K562 (cell line): ENCODE measurements around the gene HMGB2.

Experiments
- ATF2 ChIP-seq: sonication (generic); formaldehyde crosslinking; IDR thresholded peaks from 2 replicates; pipeline ENCODE4 v1.8.1; 2022; ENCODE audit warnings: missing genetic modification reagents
- CBX2 ChIP-seq: fragments of 200-600 bp; sonication (generic); IDR thresholded peaks from one replicate; pipeline ENCODE4 v1.6.1; 2012; ENCODE audit warnings: mild to moderate bottlenecking, low read length, inconsistent platforms; ENCODE audit not compliant: insufficient read depth, poor library complexity, severe bottlenecking
- CHD1 ChIP-seq: fragments of 200-600 bp; sonication (generic); IDR thresholded peaks from one replicate; pipeline ENCODE4 v1.6.1; 2012; ENCODE audit warnings: mild to moderate bottlenecking, moderate library complexity, low read length, inconsistent platforms
- CTCF ChIP-seq, 3 experiments: IDR thresholded peaks in 2 of 3; conservative IDR thresholded peaks in 1 of 3; 2 replicates each; pipeline ENCODE4 v1.5.1; 2011 to 2012; ENCODE audit warnings: low read length in 3 of 3, mild to moderate bottlenecking in 3 of 3, control low read depth in 2 of 3, improper control_type of control experiment in 1 of 3, inconsistent platforms in 1 of 3, low read depth in 1 of 3, mixed read lengths in 1 of 3, moderate library complexity in 1 of 3; ENCODE audit not compliant: insufficient read depth in 2 of 3
- EGR1 ChIP-seq: fragments of 450-650 bp; conservative IDR thresholded peaks from 2 replicates; pipeline ENCODE4 v1.6.1; 2017; ENCODE audit warnings: mild to moderate bottlenecking
- KDM1A ChIP-seq, 2 experiments: fragments of 450-650 bp; IDR thresholded peaks; 2 replicates each; pipeline ENCODE4 v1.6.1; 2016; ENCODE audit warnings: mild to moderate bottlenecking in 2 of 2
- MYNN ChIP-seq, 2 experiments: sonication (generic); formaldehyde crosslinking in 1 of 2; IDR thresholded peaks; 2 replicates each; pipeline versions ENCODE4 v1.5.0 to v1.6.1; 2016 to 2020; ENCODE audit warnings: antibody characterized with exemption in 1 of 2, missing genetic modification reagents in 1 of 2
- RFX7 ChIP-seq: fragments of 250-450 bp; sonication (Bioruptor Pico); IDR thresholded peaks from 2 replicates; pipeline ENCODE4 v1.5.1; 2021; ENCODE audit warnings: mild to moderate bottlenecking
- SAFB ChIP-seq: fragments of 200-400 bp; formaldehyde crosslinking; IDR thresholded peaks from 2 replicates; pipeline ENCODE4 v1.6.1; 2017; ENCODE audit warnings: low read depth, low read length, borderline replicate concordance
- TEAD2 ChIP-seq: fragments of 450-650 bp; IDR thresholded peaks from 2 replicates; pipeline ENCODE4 v1.6.1; 2016; ENCODE audit warnings: missing genetic modification characterization, control low read depth, missing compliant biosample characterization
- THRA ChIP-seq: fragments of 450-650 bp; IDR thresholded peaks from 2 replicates; pipeline ENCODE4 v1.6.1; 2017; ENCODE audit warnings: mild to moderate bottlenecking, moderate library complexity
- USF2 ChIP-seq: sonication (generic); formaldehyde crosslinking; IDR thresholded peaks from 2 replicates; pipeline ENCODE4 v1.5.0; 2020; ENCODE audit warnings: missing genetic modification reagents
- WHSC1 ChIP-seq: IDR thresholded peaks from one replicate; pipeline ENCODE4 v1.6.1; 2012; ENCODE audit warnings: low read length, control low read depth, inconsistent platforms
- ZKSCAN1 ChIP-seq: fragments of 150-350 bp; IDR thresholded peaks from 2 replicates; pipeline ENCODE4 v1.6.1; 2016; ENCODE audit warnings: low read depth, low read length

- TF ChIP-seq THRA (no peak), EGR1 (no peak), CHD1 (no peak), ZKSCAN1 (no peak), MYNN (IDR thresholded peaks at IDR 0.05) (no peak), MYNN (CRISPR knock-in tag; IDR thresholded peaks at IDR 0.05) (no peak), KDM1A (IDR thresholded peaks at IDR 0.05) (no peak), CTCF (IDR thresholded peaks at IDR 0.05 in 2 of 3, conservative IDR thresholded peaks at IDR 0.05 in 1 of 3; ENCODE audit: insufficient read depth in 2 of 3, low read depth in 1 of 3, low read length in 3 of 3) (no peak), ATF2 (CRISPR knock-in tag) (no peak), SAFB (no peak), USF2 (CRISPR knock-in tag) (no peak), RFX7 (CRISPR knock-in tag) (no peak), WHSC1 (no peak), TEAD2 (tag) (no peak), CBX2 (no peak)
Measured at GRCh38 chr4:173307778-173308177, 26.4 kb downstream of the HMGB2 start.
